K562 (cell line): Measurements from ENCODE around the gene TOGARAM2. TPM values are rescaled to one million over a fixed set of nuclear protein-coding genes. Genes with fewer than 3 reads are reported as not detected.

ENCODE experiments used
- BCOR ChIP-seq: fragments of 450-650 bp; IDR thresholded peaks from 2 replicates; pipeline ENCODE4 v1.6.1; 2016
- HNRNPLL ChIP-seq: fragments of 200-400 bp; formaldehyde crosslinking; IDR thresholded peaks from 2 replicates; pipeline ENCODE4 v1.6.1; 2017; ENCODE audit warnings: low read length, low read depth, mild to moderate bottlenecking; ENCODE audit not compliant: poor library complexity, severe bottlenecking
- KLF13 ChIP-seq: fragments of 450-650 bp; IDR thresholded peaks from 2 replicates; pipeline ENCODE4 v1.6.1; 2016; ENCODE audit warnings: missing genetic modification characterization, low read depth, mild to moderate bottlenecking, missing compliant biosample characterization, moderate library complexity, borderline replicate concordance
- TOE1 ChIP-seq, 2 experiments: fragments of 450-650 bp in 1 of 2; sonication (generic) in 1 of 2; formaldehyde crosslinking in 1 of 2; IDR thresholded peaks; 2 replicates each; pipeline versions ENCODE4 v1.7.1 to v1.8.0; 2016 to 2022; ENCODE audit warnings: borderline replicate concordance in 2 of 2, mild to moderate bottlenecking in 2 of 2, antibody characterized with exemption in 1 of 2, inconsistent platforms in 1 of 2, low read depth in 1 of 2, missing genetic modification reagents in 1 of 2, moderate library complexity in 1 of 2
- ZNF445 ChIP-seq: fragments of 250-450 bp; sonication (Bioruptor Pico); IDR thresholded peaks from 2 replicates; pipeline ENCODE4 v1.4.0; 2020; ENCODE audit warnings: low read depth, mild to moderate bottlenecking, moderate library complexity
- polyA plus RNA-seq, 8 experiments: library from polyadenylated mRNA; depleted of rRNA in 4 of 8; stranded (reverse) in 5 of 8; unstranded in 3 of 8; fragments of >200 nt; fragmentation: Nextera tagmentation in 2 of 8; fragmentation: Illumina TruSeq in 1 of 8; extraction: Ambion mirVana in 2 of 8; extraction: Trizol in 1 of 8; gene quantifications; 2 replicates each; pipeline versions ENCODE4 v1.2.1 to v1.2.3, GENCODE V29; 2011 to 2014; ENCODE audit warnings: inconsistent platforms in 1 of 8, missing spikeins in 1 of 8
- total RNA-seq, 7 experiments: library from RNA; depleted of rRNA in 6 of 7; stranded (reverse); fragments of >200 nt in 6 of 7; fragmentation: Illumina TruSeq in 2 of 7; extraction: Trizol in 2 of 7; gene quantifications; 2 replicates each; pipeline versions ENCODE4 v1.2.1 to v1.2.3, GENCODE V29; 2011 to 2021; ENCODE audit warnings: low replicate concordance in 1 of 7
- TF ChIP-seq, protein P1 (sequence below): fragments of 450-650 bp; IDR thresholded peaks from 2 replicates; pipeline ENCODE4 v1.6.1; 2016; ENCODE audit warnings: mild to moderate bottlenecking, moderate library complexity

Gene TOGARAM2
- total and polyA plus RNA-seq, 9 of the 15 experiments (the other 6 are each of a cell fraction or from before 2014, with no cell fraction given) = not detected

- TF ChIP-seq, protein P1, sequence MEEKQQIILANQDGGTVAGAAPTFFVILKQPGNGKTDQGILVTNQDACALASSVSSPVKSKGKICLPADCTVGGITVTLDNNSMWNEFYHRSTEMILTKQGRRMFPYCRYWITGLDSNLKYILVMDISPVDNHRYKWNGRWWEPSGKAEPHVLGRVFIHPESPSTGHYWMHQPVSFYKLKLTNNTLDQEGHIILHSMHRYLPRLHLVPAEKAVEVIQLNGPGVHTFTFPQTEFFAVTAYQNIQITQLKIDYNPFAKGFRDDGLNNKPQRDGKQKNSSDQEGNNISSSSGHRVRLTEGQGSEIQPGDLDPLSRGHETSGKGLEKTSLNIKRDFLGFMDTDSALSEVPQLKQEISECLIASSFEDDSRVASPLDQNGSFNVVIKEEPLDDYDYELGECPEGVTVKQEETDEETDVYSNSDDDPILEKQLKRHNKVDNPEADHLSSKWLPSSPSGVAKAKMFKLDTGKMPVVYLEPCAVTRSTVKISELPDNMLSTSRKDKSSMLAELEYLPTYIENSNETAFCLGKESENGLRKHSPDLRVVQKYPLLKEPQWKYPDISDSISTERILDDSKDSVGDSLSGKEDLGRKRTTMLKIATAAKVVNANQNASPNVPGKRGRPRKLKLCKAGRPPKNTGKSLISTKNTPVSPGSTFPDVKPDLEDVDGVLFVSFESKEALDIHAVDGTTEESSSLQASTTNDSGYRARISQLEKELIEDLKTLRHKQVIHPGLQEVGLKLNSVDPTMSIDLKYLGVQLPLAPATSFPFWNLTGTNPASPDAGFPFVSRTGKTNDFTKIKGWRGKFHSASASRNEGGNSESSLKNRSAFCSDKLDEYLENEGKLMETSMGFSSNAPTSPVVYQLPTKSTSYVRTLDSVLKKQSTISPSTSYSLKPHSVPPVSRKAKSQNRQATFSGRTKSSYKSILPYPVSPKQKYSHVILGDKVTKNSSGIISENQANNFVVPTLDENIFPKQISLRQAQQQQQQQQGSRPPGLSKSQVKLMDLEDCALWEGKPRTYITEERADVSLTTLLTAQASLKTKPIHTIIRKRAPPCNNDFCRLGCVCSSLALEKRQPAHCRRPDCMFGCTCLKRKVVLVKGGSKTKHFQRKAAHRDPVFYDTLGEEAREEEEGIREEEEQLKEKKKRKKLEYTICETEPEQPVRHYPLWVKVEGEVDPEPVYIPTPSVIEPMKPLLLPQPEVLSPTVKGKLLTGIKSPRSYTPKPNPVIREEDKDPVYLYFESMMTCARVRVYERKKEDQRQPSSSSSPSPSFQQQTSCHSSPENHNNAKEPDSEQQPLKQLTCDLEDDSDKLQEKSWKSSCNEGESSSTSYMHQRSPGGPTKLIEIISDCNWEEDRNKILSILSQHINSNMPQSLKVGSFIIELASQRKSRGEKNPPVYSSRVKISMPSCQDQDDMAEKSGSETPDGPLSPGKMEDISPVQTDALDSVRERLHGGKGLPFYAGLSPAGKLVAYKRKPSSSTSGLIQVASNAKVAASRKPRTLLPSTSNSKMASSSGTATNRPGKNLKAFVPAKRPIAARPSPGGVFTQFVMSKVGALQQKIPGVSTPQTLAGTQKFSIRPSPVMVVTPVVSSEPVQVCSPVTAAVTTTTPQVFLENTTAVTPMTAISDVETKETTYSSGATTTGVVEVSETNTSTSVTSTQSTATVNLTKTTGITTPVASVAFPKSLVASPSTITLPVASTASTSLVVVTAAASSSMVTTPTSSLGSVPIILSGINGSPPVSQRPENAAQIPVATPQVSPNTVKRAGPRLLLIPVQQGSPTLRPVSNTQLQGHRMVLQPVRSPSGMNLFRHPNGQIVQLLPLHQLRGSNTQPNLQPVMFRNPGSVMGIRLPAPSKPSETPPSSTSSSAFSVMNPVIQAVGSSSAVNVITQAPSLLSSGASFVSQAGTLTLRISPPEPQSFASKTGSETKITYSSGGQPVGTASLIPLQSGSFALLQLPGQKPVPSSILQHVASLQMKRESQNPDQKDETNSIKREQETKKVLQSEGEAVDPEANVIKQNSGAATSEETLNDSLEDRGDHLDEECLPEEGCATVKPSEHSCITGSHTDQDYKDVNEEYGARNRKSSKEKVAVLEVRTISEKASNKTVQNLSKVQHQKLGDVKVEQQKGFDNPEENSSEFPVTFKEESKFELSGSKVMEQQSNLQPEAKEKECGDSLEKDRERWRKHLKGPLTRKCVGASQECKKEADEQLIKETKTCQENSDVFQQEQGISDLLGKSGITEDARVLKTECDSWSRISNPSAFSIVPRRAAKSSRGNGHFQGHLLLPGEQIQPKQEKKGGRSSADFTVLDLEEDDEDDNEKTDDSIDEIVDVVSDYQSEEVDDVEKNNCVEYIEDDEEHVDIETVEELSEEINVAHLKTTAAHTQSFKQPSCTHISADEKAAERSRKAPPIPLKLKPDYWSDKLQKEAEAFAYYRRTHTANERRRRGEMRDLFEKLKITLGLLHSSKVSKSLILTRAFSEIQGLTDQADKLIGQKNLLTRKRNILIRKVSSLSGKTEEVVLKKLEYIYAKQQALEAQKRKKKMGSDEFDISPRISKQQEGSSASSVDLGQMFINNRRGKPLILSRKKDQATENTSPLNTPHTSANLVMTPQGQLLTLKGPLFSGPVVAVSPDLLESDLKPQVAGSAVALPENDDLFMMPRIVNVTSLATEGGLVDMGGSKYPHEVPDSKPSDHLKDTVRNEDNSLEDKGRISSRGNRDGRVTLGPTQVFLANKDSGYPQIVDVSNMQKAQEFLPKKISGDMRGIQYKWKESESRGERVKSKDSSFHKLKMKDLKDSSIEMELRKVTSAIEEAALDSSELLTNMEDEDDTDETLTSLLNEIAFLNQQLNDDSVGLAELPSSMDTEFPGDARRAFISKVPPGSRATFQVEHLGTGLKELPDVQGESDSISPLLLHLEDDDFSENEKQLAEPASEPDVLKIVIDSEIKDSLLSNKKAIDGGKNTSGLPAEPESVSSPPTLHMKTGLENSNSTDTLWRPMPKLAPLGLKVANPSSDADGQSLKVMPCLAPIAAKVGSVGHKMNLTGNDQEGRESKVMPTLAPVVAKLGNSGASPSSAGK = no peak
- no peak for TF ChIP-seq BCOR
- TF ChIP-seq ZNF445 (CRISPR knock-in tag) = no peak
- TF ChIP-seq KLF13 (tag) = no peak
- no peak for TF ChIP-seq TOE1 (IDR thresholded peaks at IDR 0.05; ENCODE audit: borderline replicate concordance)
- no peak for TF ChIP-seq TOE1 (CRISPR knock-in tag; IDR thresholded peaks at IDR 0.05; ENCODE audit: borderline replicate concordance, low read depth)
- TF ChIP-seq HNRNPLL = no peak
Observed at GRCh38 chr2:29004755-29005154, 23.7 kb downstream of the TOGARAM2 start (continued).
